ENCODE data around the gene ST7. TPM values are rescaled to one million over a fixed set of nuclear protein-coding genes. Genes with fewer than 3 reads are reported as not detected.

The ST7 gene
- total RNA-seq, 1 donor from 2014 or later, result 17.0 TPM

GRCh38 chr7:117194445-117194844 is 241.1 kb downstream of the ST7 start:
- TF ChIP-seq CTCF (IDR thresholded peaks at IDR 0.05; ENCODE audit: insufficient read depth, low read length, poor library complexity, severe bottlenecking), result no peak

GRCh38 chr7:117195361-117196029 is 242.2 kb downstream of the ST7 start:
- DNase-seq (ENCODE audit: low read depth), result no peak
- no peak overlapping the region for H3K4me3 ChIP-seq (ENCODE audit: low read depth, low read length)
- no peak for TF ChIP-seq CTCF (IDR thresholded peaks at IDR 0.05; ENCODE audit: insufficient read depth, low read length, poor library complexity, severe bottlenecking)
- H3K36me3 ChIP-seq (ENCODE audit: control insufficient read depth, insufficient read depth, low read length), result no peaks in the 10 kb centered on the region
- no peaks in the 10 kb centered on the region for H3K27me3 ChIP-seq (ENCODE audit: control insufficient read depth, insufficient read depth, low read length)

More at GRCh38 chr7:117194445-117194844, 241.1 kb downstream of the ST7 start:
- H3K27me3 ChIP-seq (ENCODE audit: control insufficient read depth, insufficient read depth, low read length), result no peaks in the 10 kb centered on the region
- no peak overlapping the region for H3K4me3 ChIP-seq (ENCODE audit: low read depth, low read length)
- DNase-seq (ENCODE audit: low read depth), result no peak
- H3K36me3 ChIP-seq (ENCODE audit: control insufficient read depth, insufficient read depth, low read length), result no peaks in the 10 kb centered on the region

DNA sequence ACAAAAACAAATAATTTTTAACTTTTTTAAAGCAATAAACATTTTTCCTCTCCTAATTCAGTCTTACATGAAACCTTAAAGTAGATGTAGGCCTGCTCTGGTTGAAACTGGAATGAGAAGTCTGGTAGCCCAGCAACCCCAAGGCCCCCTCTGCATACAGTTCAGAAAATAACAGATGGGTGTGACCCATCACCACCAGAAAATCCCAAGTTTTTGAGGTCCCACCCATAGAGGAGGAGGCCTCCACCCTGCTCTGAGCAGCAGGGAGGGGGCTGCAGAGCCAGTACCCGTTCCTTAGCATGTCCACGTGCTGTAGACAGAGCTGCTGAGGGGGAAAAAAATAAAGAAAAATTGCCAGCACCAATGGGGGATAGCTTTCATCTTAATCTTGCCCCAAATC is 246.8 kb downstream of the ST7 start:
- Histone ChIP-seq H3K27me3 (ENCODE audit: control insufficient read depth, insufficient read depth, low read length) (no peaks in the 10 kb centered on the region), H3K4me3 (ENCODE audit: low read depth, low read length) (no peak overlapping the region), H3K36me3 (ENCODE audit: control insufficient read depth, insufficient read depth, low read length) (no peaks in the 10 kb centered on the region)
- TF ChIP-seq CTCF (IDR thresholded peaks at IDR 0.05; ENCODE audit: insufficient read depth, low read length, poor library complexity, severe bottlenecking), result no peak
- DNase-seq (ENCODE audit: low read depth), result no peak

GRCh38 chr7:117200786-117201458 is 247.6 kb downstream of the ST7 start:
- no peaks in the 10 kb centered on the region for H3K36me3 ChIP-seq (ENCODE audit: control insufficient read depth, insufficient read depth, low read length)
- DNase-seq (ENCODE audit: low read depth), result no peak
- H3K4me3 ChIP-seq (ENCODE audit: low read depth, low read length), result no peak overlapping the region
- TF ChIP-seq CTCF (IDR thresholded peaks at IDR 0.05; ENCODE audit: insufficient read depth, low read length, poor library complexity, severe bottlenecking), result no peak
- no peaks in the 10 kb centered on the region for H3K27me3 ChIP-seq (ENCODE audit: control insufficient read depth, insufficient read depth, low read length)

DNA sequence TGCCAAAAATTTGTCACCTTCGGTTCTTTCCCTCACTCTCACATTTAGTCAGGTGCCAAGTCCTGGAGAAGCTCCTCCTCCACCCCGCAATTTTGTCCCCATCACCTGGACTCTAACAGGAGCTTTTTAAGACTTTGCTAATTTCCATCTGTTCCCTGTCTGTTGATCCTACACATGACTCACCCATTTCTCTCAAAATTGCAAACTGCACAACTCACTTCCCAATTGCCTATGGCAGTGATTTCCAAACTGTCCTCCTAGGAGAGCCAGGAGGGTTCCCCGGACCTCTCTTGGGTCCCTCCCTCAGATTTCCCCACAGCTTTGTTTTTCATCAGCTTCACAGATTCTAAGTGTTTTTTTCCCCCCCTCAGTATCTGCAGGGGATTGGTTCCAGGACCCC is 249.2 kb downstream of the ST7 start:
- TF ChIP-seq CTCF (IDR thresholded peaks at IDR 0.05; ENCODE audit: insufficient read depth, low read length, poor library complexity, severe bottlenecking), result no peak

More for the DNA sequence above, 249.2 kb downstream of the ST7 start:
- Histone ChIP-seq H3K36me3 (ENCODE audit: control insufficient read depth, insufficient read depth, low read length) (no peaks in the 10 kb centered on the region), H3K27me3 (ENCODE audit: control insufficient read depth, insufficient read depth, low read length) (no peaks in the 10 kb centered on the region), H3K4me3 (ENCODE audit: low read depth, low read length) (no peak overlapping the region)
- no peak for DNase-seq (ENCODE audit: low read depth)

Measured in kidney epithelial cell (primary cell).